Endothelial cell of umbilical vein (primary cell): ENCODE measurements around the gene PRKCB. TPM values are rescaled to one million over a fixed set of nuclear protein-coding genes. Genes with fewer than 3 reads are reported as not detected.

Experiments used
- BruUV-seq: library from RNA; stranded (reverse); fragments of 400-500 nt; replicated peaks from 2 replicates; lab custom pipeline; 2021; lab: Mats Ljungman, UMichigan
- CTCF ChIA-PET: fragments of 300-600, 350-600 bp; sonication (Branson Sonifier 250); formaldehyde crosslinking; loops from one replicate; lab custom pipeline; 2021; ENCODE audit warnings: antibody characterized with exemption, inconsistent platforms; lab: Charles Lee
- POLR2A ChIA-PET: fragments of 300-600, 350-600 bp; sonication (Branson Sonifier 250); formaldehyde crosslinking; loops from one replicate; lab custom pipeline; 2021; ENCODE audit warnings: antibody characterized with exemption, inconsistent platforms; lab: Charles Lee
- DNase-seq: peaks from one replicate; pipeline ENCODE4 v3.0.0-alpha.2; 2011; ENCODE audit warnings: low read depth, low spot score
- FAIRE-seq: peaks from 2 replicates; lab custom pipeline; 2011; peaks lifted over from hg19 to GRCh38; lab: Jason Lieb, UNC
- H2AFZ ChIP-seq: 2 replicates; pipeline ENCODE4 v1.6.0; 2012; ENCODE audit warnings: low read depth, low read length, control low read depth, inconsistent platforms
- H3K27ac ChIP-seq: 2 replicates; pipeline ENCODE4 v1.5.1; 2011; ENCODE audit warnings: low read depth, mild to moderate bottlenecking, control low read depth, low read length, moderate library complexity; ENCODE audit not compliant: insufficient read depth
- H3K27me3 ChIP-seq, 2 experiments: 2 replicates each; pipeline versions ENCODE4 v1.6.0 to v1.6.1; 2011; ENCODE audit warnings: low read length in 2 of 2, mixed read lengths in 1 of 2; ENCODE audit not compliant: control insufficient read depth in 2 of 2, insufficient read depth in 2 of 2
- H3K36me3 ChIP-seq, 2 experiments: 2 replicates in 1 of 2; 3 replicates in 1 of 2; pipeline ENCODE4 v1.5.1; 2011; ENCODE audit warnings: low read length in 2 of 2, mild to moderate bottlenecking in 1 of 2, moderate library complexity in 1 of 2; ENCODE audit not compliant: control insufficient read depth in 2 of 2, insufficient read depth in 2 of 2; ENCODE audit errors: extremely low read depth in 1 of 2
- H3K4me1 ChIP-seq: 3 replicates; pipeline ENCODE4 v1.5.1; 2011; ENCODE audit warnings: mild to moderate bottlenecking, low read length; ENCODE audit not compliant: control insufficient read depth, insufficient read depth; ENCODE audit errors: extremely low read depth
- H3K4me2 ChIP-seq: 2 replicates; pipeline ENCODE4 v1.6.1; 2011; ENCODE audit warnings: low read length, control low read depth, mixed read lengths; ENCODE audit not compliant: insufficient read depth
- H3K4me3 ChIP-seq, 3 experiments: fragments of 200-600 bp in 1 of 3; sonication (generic), shearing (Covaris generic) in 1 of 3; replicated peaks in 1 of 3; 2 replicates each; pipeline ENCODE4 v1.5.1; 2011 to 2016; ENCODE audit warnings: control low read depth in 3 of 3, low read length in 3 of 3, mild to moderate bottlenecking in 2 of 3, inconsistent platforms in 1 of 3, low read depth in 1 of 3, moderate library complexity in 1 of 3; ENCODE audit not compliant: insufficient read depth in 1 of 3
- H3K79me2 ChIP-seq: 2 replicates; pipeline ENCODE4 v1.6.0; 2012; ENCODE audit warnings: low read length, inconsistent platforms; ENCODE audit not compliant: control insufficient read depth, insufficient read depth
- H3K9ac ChIP-seq: replicated peaks from 2 replicates; pipeline ENCODE3; 2011; ENCODE audit warnings: low read length, control low read depth; ENCODE audit not compliant: insufficient read depth; ENCODE audit errors: extremely low read depth
- H3K9me1 ChIP-seq: replicated peaks from 3 replicates; pipeline ENCODE4 v1.6.0; 2011; ENCODE audit warnings: mild to moderate bottlenecking, low read length; ENCODE audit not compliant: control insufficient read depth, insufficient read depth; ENCODE audit errors: extremely low read depth
- H3K9me3 ChIP-seq: replicated peaks from 2 replicates; pipeline ENCODE4 v1.5.1; 2012; ENCODE audit warnings: low read length, inconsistent platforms; ENCODE audit not compliant: control insufficient read depth, insufficient read depth
- H4K20me1 ChIP-seq: replicated peaks from 2 replicates; pipeline ENCODE3; 2011; ENCODE audit warnings: mild to moderate bottlenecking, low read length; ENCODE audit not compliant: control insufficient read depth, insufficient read depth; ENCODE audit errors: extremely low read depth
- CTCF ChIP-seq, 2 donors: IDR thresholded peaks; 1 replicate in 1 of 2; 2 replicates in 1 of 2; pipeline ENCODE4 v1.5.1; 2011; ENCODE audit warnings: low read length in 2 of 2, mild to moderate bottlenecking in 2 of 2, moderate library complexity in 2 of 2, control low read depth in 1 of 2, inconsistent platforms in 1 of 2, low read depth in 1 of 2; ENCODE audit not compliant: insufficient read depth in 1 of 2; ENCODE audit errors: extremely low read depth in 1 of 2
- EZH2 ChIP-seq: IDR thresholded peaks from 2 replicates; pipeline ENCODE4 v1.6.1; 2012; ENCODE audit warnings: borderline replicate concordance, low read depth, mild to moderate bottlenecking, moderate library complexity, low read length, inconsistent platforms; ENCODE audit not compliant: severe bottlenecking
- FOS ChIP-seq: IDR thresholded peaks from 2 replicates; pipeline ENCODE4 v1.6.1; 2011; ENCODE audit warnings: mild to moderate bottlenecking, low read length, moderate library complexity, borderline replicate concordance; ENCODE audit not compliant: insufficient read depth
- GATA2 ChIP-seq: IDR thresholded peaks from 2 replicates; pipeline ENCODE4 v1.7.0; 2011; ENCODE audit warnings: low read depth, mild to moderate bottlenecking, moderate library complexity, mixed read lengths, low read length; ENCODE audit not compliant: insufficient read length, insufficient read depth
- JUN ChIP-seq: IDR thresholded peaks from 2 replicates; pipeline ENCODE4 v1.6.1; 2011; ENCODE audit warnings: borderline replicate concordance, low read depth; ENCODE audit not compliant: insufficient read length, insufficient read depth
- MAX ChIP-seq: IDR thresholded peaks from 2 replicates; pipeline ENCODE4 v1.6.1; 2011; ENCODE audit not compliant: insufficient read depth, insufficient read length
- MYC ChIP-seq: IDR thresholded peaks from one replicate; pipeline ENCODE4 v1.6.1; 2011; ENCODE audit warnings: mild to moderate bottlenecking, low read depth, low read length
- POLR2A ChIP-seq: IDR thresholded peaks from 2 replicates; pipeline ENCODE4 v1.6.1; 2012; ENCODE audit warnings: low read depth, mild to moderate bottlenecking, control low read depth, low read length
- POLR2AphosphoS5 ChIP-seq: IDR thresholded peaks from 2 replicates; pipeline ENCODE4 v1.6.1; 2012; ENCODE audit warnings: low read depth, mild to moderate bottlenecking, control low read depth, low read length, moderate library complexity; ENCODE audit not compliant: insufficient read depth
- dilution Hi-C: fragments of 300-500 bp; cut with MboI; formaldehyde crosslinking; loops from one replicate; pipeline ENCODE4 v1.15.0; 2019; ENCODE audit warnings: low sequenced_read_pairs; ENCODE audit not compliant: extremely low pct_ligation_motif_present
- intact Hi-C: fragments of 100-400 bp; cut with micrococcal nuclease; formaldehyde crosslinking; loops from one replicate; pipeline ENCODE4 v1.10.0; 2022
- polyA plus RNA-seq, 4 experiments: library from polyadenylated mRNA; depleted of rRNA in 3 of 4; stranded (reverse) in 3 of 4; unstranded in 1 of 4; fragments of >200 nt; gene quantifications; 2 replicates each; pipeline versions ENCODE4 v1.2.1 to v1.2.3, GENCODE V29; 2011 to 2012; ENCODE audit warnings: missing spikeins in 1 of 4
- total RNA-seq: library from RNA; stranded (reverse); gene quantifications from 2 replicates; pipeline ENCODE4 v1.2.3, GENCODE V29; 2021

Gene PRKCB
- total and polyA plus RNA-seq, 2 donors (not counting 3 experiments of a cell fraction or from before 2014, with no cell fraction given) = 0.01 TPM; not detected in 1

GRCh38 chr16:24168856-24169255, 333.1 kb downstream of the PRKCB start:
- Histone ChIP-seq H3K4me3 (no peak overlapping the region), H3K9me1 (no peaks in the 10 kb centered on the region), H2AFZ (no peak overlapping the region), H3K27me3 (peaks cover 0 to 3% of the 10 kb centered on the region in 2 experiments), H3K9me3 (no peaks in the 10 kb centered on the region), H3K4me2 (no peak overlapping the region), H3K79me2 (no peaks in the 10 kb centered on the region), H3K4me1 (no peaks in the 10 kb centered on the region), H3K27ac (no peak overlapping the region), H3K36me3 (no peaks in the 10 kb centered on the region), H4K20me1 (no peaks in the 10 kb centered on the region), H3K9ac (no peak overlapping the region)
- BruUV-seq = no TSS peak
- FAIRE-seq (no peak), DNase-seq (no peak)
- dilution Hi-C loops (no loop called here), intact Hi-C loops (no loop called here)
- CTCF ChIA-PET = interaction anchor here (1.3 kb wide), 1 partner anchor 98 kb away, joined by 3 read pairs; no protein-coding TSS in a partner anchor
- POLR2A ChIA-PET = no interaction called here
- TF ChIP-seq CTCF (IDR thresholded peaks at IDR 0.05; ENCODE audit: extremely low read depth in 1 of 2, insufficient read depth in 1 of 2, low read depth in 1 of 2, low read length in 2 of 2) (no peak), GATA2 (no peak), POLR2A (no peak), JUN (no peak), MYC (no peak), MAX (no peak), EZH2 (no peak), POLR2AphosphoS5 (no peak), FOS (no peak)
